Urinary bladder (tissue), 4 donors: ENCODE measurements around the gene ITGB1. TPM values are rescaled to one million over a fixed set of nuclear protein-coding genes. Genes with fewer than 3 reads are reported as not detected.

Experiments
- DNase-seq: peaks from one replicate; pipeline ENCODE4 v3.0.0-alpha.2; 2015; ENCODE audit errors: extremely low spot score
- H3K27ac ChIP-seq: one replicate; pipeline ENCODE4 v1.5.1; 2013; ENCODE audit warnings: low read depth, mild to moderate bottlenecking, moderate library complexity
- H3K36me3 ChIP-seq: one replicate; pipeline ENCODE4 v1.6.1; 2013; ENCODE audit warnings: mild to moderate bottlenecking, moderate library complexity; ENCODE audit not compliant: insufficient read depth
- H3K4me1 ChIP-seq: one replicate; pipeline ENCODE4 v1.6.1; 2013; ENCODE audit warnings: mild to moderate bottlenecking, moderate library complexity; ENCODE audit not compliant: insufficient read depth
- H3K4me3 ChIP-seq: one replicate; pipeline ENCODE4 v1.5.1; 2013; ENCODE audit warnings: low read depth, low read length
- WGBS: extraction: QIAGEN DNeasy Blood & Tissue Kit; methylation state at CpG from one replicate; pipeline ENCODE4 v1.1.7; 2013; 5-methylcytosine and 5-hydroxymethylcytosine counted together
- polyA plus RNA-seq: library from polyadenylated mRNA; stranded (reverse); fragments of 200-250 nt; gene quantifications from one replicate; pipeline ENCODE4 v1.2.3, GENCODE V29; 2013
- total RNA-seq: library from RNA; depleted of rRNA; stranded (reverse); fragments of >200 nt; gene quantifications from one replicate; pipeline ENCODE4 v1.2.3, GENCODE V29; 2014
- donor health status: healthy with polysubstance abuse.
- donor health status: healthy.

Gene ITGB1
- total and polyA plus RNA-seq, 2 donors = 527 to 1,010 TPM

GRCh38 chr10:32890444-32890843 lies 67.6 kb downstream of the ITGB1 start:
- 92% methylated on average over 3 of the region's 3 CpGs for WGBS
- H3K27ac ChIP-seq = no peak overlapping the region
- H3K4me3 ChIP-seq = no peak overlapping the region
- DNase-seq = no peak
- no peaks in the 10 kb centered on the region for H3K4me1 ChIP-seq
- H3K36me3 ChIP-seq = no peaks in the 10 kb centered on the region

- Histone ChIP-seq H3K4me1 (no peaks in the 10 kb centered on the region), H3K4me3 (no peak overlapping the region), H3K36me3 (no peaks in the 10 kb centered on the region), H3K27ac (no peak overlapping the region)
- no peak for DNase-seq
- 99% methylated on average over 1 of the region's 1 CpG for WGBS
Measured at GRCh38 chr10:32889631-32890212, 68.3 kb downstream of the ITGB1 start.

- Histone ChIP-seq H3K4me1 (no peaks in the 10 kb centered on the region), H3K27ac (no peak overlapping the region), H3K36me3 (no peaks in the 10 kb centered on the region), H3K4me3 (no peak overlapping the region)
- no peak for DNase-seq
- WGBS = 93% methylated on average over 11 of the region's 11 CpGs
Measured at GRCh38 chr10:32888161-32888927, 69.7 kb downstream of the ITGB1 start.

GRCh38 chr10:32887481-32887880 lies 70.5 kb downstream of the ITGB1 start:
- Histone ChIP-seq H3K4me1 (no peaks in the 10 kb centered on the region), H3K4me3 (no peak overlapping the region), H3K36me3 (no peaks in the 10 kb centered on the region), H3K27ac (no peak overlapping the region)
- no peak for DNase-seq
- 89% methylated on average over 7 of the region's 7 CpGs for WGBS

- Histone ChIP-seq H3K27ac (no peak overlapping the region), H3K36me3 (no peaks in the 10 kb centered on the region), H3K4me1 (no peaks in the 10 kb centered on the region), H3K4me3 (no peak overlapping the region)
- WGBS = 85% methylated on average over 6 of the region's 6 CpGs
- DNase-seq = no peak
Measured at GRCh38 chr10:32882076-32882475, 76.0 kb downstream of the ITGB1 start.

- no peak for DNase-seq
- Histone ChIP-seq H3K4me3 (no peak overlapping the region), H3K4me1 (no peaks in the 10 kb centered on the region), H3K36me3 (no peaks in the 10 kb centered on the region), H3K27ac (no peak overlapping the region)
Measured at GRCh38 chr10:32878646-32879045, 79.4 kb downstream of the ITGB1 start.

GRCh38 chr10:32877915-32878314 lies 80.1 kb downstream of the ITGB1 start:
- Histone ChIP-seq H3K4me1 (no peaks in the 10 kb centered on the region), H3K4me3 (no peak overlapping the region), H3K36me3 (no peaks in the 10 kb centered on the region), H3K27ac (no peak overlapping the region)
- DNase-seq = no peak

GRCh38 chr10:32865170-32865569 lies 92.9 kb downstream of the ITGB1 start:
- Histone ChIP-seq H3K4me1 (no peaks in the 10 kb centered on the region), H3K27ac (no peak overlapping the region), H3K36me3 (no peaks in the 10 kb centered on the region), H3K4me3 (no peak overlapping the region)
- DNase-seq = no peak
- WGBS = 94% methylated on average over 1 of the region's 1 CpG

- no peak overlapping the region for H3K27ac ChIP-seq
- DNase-seq = no peak
- H3K36me3 ChIP-seq = no peaks in the 10 kb centered on the region
- WGBS = 89% methylated on average over 2 of the region's 2 CpGs
- no peaks in the 10 kb centered on the region for H3K4me1 ChIP-seq
- H3K4me3 ChIP-seq = no peak overlapping the region
Measured at GRCh38 chr10:32854435-32854834, 103.6 kb downstream of the ITGB1 start.

GRCh38 chr10:32851301-32851700 lies 106.7 kb downstream of the ITGB1 start:
- no peak for DNase-seq
- 41% methylated on average over 1 of the region's 1 CpG for WGBS
- H3K27ac ChIP-seq = no peak overlapping the region
- H3K4me3 ChIP-seq = no peak overlapping the region
- H3K36me3 ChIP-seq = no peaks in the 10 kb centered on the region
- H3K4me1 ChIP-seq = no peaks in the 10 kb centered on the region
